ENCODE data around the gene RUNDC1.

The RUNDC1 gene

DNA sequence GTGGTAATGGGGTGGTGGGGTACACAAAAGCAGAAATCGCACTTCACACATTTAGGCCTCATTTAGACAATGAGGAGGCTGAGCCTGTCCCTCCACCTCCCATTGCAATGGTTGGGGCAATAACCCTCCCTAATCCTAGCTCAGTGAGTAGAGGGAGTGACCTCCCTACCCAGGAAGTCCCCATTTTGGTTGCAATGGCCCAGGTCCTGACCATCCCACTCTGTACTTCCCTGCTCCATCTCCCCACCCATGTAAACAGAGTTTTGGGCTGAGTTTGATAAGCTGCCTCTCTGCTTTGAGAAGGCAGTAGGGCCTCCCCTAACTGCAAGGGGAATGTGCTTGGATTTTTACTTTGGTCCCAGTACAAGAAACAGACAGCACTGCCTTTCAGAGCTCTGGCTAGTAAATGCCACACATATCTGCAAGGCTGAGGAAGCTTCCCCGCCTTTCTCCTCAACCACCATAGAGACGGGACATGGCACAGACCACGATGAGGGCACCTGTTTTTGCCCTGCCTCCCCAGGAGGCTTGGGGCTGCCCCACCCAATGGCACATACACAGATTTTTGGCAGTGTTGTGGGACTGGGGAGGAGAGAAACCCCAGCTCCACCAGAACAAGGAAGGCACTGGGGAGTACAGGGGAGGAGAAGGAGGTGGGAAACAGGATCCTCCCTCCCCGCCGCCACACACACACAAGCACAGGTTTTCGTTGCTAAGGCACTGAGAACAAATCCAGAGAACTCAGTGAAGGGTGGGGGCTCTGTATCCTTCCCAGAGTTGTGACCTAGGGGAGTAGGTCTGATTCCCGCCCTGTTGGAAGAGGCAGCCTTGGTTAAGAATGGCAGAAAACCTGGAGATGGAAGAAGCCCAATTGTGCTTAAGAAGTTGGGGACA is 34.5 kb downstream of the RUNDC1 start:
- Histone ChIP-seq H3K4me3 (ENCODE audit: low read length) (no peak overlapping the region), H3F3A (ENCODE audit: insufficient read depth, low read length) (no peaks in the 10 kb centered on the region), H3K27me3 (replicated peaks; ENCODE audit: insufficient read depth, low read length) (no peaks in the 10 kb centered on the region), H3K79me2 (ENCODE audit: low read length) (no peaks in the 10 kb centered on the region), H2AFZ (ENCODE audit: low read length) (no peak overlapping the region), H3K9ac (ENCODE audit: low read length) (no peak overlapping the region), H3K9me2 (replicated peaks; ENCODE audit: insufficient read depth, low read length) (no peaks in the 10 kb centered on the region), H4K20me1 (ENCODE audit: insufficient read depth, low read length) (no peaks in the 10 kb centered on the region), H3K4me1 (ENCODE audit: low read length) (no peaks in the 10 kb centered on the region), H3K4me2 (ENCODE audit: low read depth, low read length) (no peak overlapping the region), H3K27ac (ENCODE audit: low read length) (no peak overlapping the region), H3K9me3 (replicated peaks; ENCODE audit: insufficient read depth, low read length) (no peaks in the 10 kb centered on the region), H3K36me3 (replicated peaks; ENCODE audit: insufficient read depth, low read length) (no peaks in the 10 kb centered on the region)
- DNase-seq, result no peak
- TF ChIP-seq EZH2 (optimal IDR thresholded peaks at IDR 0.05; ENCODE audit: low read depth, low read length), result no peak
- TF ChIP-seq EZH2phosphoT487 (IDR thresholded peaks at IDR 0.05; ENCODE audit: low read length), result no peak
- TF ChIP-seq, protein P1, sequence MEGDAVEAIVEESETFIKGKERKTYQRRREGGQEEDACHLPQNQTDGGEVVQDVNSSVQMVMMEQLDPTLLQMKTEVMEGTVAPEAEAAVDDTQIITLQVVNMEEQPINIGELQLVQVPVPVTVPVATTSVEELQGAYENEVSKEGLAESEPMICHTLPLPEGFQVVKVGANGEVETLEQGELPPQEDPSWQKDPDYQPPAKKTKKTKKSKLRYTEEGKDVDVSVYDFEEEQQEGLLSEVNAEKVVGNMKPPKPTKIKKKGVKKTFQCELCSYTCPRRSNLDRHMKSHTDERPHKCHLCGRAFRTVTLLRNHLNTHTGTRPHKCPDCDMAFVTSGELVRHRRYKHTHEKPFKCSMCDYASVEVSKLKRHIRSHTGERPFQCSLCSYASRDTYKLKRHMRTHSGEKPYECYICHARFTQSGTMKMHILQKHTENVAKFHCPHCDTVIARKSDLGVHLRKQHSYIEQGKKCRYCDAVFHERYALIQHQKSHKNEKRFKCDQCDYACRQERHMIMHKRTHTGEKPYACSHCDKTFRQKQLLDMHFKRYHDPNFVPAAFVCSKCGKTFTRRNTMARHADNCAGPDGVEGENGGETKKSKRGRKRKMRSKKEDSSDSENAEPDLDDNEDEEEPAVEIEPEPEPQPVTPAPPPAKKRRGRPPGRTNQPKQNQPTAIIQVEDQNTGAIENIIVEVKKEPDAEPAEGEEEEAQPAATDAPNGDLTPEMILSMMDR (IDR thresholded peaks at IDR 0.05; ENCODE audit: low read length), result no peak

DNA sequence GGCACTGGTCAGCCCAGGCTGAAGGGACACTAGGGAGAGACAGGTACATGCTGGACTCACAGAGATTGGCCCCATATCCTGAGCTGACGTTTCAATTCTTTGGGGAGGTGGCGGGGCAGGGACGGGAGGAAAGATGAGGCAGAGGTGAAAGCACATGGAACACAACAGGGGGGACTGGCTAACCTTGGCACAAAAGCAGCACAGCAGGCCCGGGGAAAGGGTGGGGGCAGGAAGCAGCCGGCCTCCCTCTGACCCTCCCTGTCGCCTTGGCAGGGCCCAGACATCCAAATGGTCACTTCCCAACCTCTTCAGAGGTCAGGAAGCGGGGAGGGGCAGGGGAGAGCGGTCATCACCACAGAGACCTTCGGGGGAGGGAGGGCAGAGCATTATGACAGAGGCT is 35.2 kb downstream of the RUNDC1 start:
- Histone ChIP-seq H3K4me2 (ENCODE audit: low read depth, low read length) (no peak overlapping the region), H3K36me3 (replicated peaks; ENCODE audit: insufficient read depth, low read length) (no peaks in the 10 kb centered on the region), H3K27me3 (replicated peaks; ENCODE audit: insufficient read depth, low read length) (no peaks in the 10 kb centered on the region), H3K79me2 (ENCODE audit: low read length) (no peaks in the 10 kb centered on the region), H3K9ac (ENCODE audit: low read length) (no peak overlapping the region), H3K4me3 (ENCODE audit: low read length) (no peak overlapping the region), H3F3A (ENCODE audit: insufficient read depth, low read length) (no peaks in the 10 kb centered on the region), H3K27ac (ENCODE audit: low read length) (no peak overlapping the region), H3K9me2 (replicated peaks; ENCODE audit: insufficient read depth, low read length) (no peaks in the 10 kb centered on the region), H3K9me3 (replicated peaks; ENCODE audit: insufficient read depth, low read length) (no peaks in the 10 kb centered on the region), H3K4me1 (ENCODE audit: low read length) (no peaks in the 10 kb centered on the region), H4K20me1 (ENCODE audit: insufficient read depth, low read length) (no peaks in the 10 kb centered on the region), H2AFZ (ENCODE audit: low read length) (no peak overlapping the region)
- no peak for DNase-seq
- no peak for TF ChIP-seq EZH2phosphoT487 (IDR thresholded peaks at IDR 0.05; ENCODE audit: low read length)
- TF ChIP-seq EZH2 (optimal IDR thresholded peaks at IDR 0.05; ENCODE audit: low read depth, low read length), result no peak
- TF ChIP-seq, protein P1 (IDR thresholded peaks at IDR 0.05; ENCODE audit: low read length), result no peak

DNA sequence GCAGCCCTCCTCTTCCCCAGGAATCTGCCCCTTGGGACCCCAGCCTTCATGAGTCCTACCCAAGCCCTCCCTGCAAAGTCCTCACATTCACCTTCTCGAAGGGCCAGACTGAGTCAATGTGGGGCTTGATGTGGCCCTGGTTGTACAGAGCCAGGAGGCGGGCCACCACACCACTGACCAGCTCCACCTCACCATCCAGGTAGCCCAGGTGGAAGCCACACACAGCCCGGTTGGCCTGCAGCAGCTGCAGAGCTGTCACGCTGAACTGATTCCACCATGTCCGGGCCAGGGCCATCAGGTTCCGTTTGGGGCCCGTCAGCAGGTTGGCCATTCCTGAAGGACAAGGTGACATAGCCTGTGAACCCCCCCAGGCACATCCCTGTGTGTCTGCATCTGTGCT is 35.9 kb downstream of the RUNDC1 start:
- Histone ChIP-seq H3F3A (ENCODE audit: insufficient read depth, low read length) (no peaks in the 10 kb centered on the region), H3K27ac (ENCODE audit: low read length) (no peak overlapping the region), H3K9me2 (replicated peaks; ENCODE audit: insufficient read depth, low read length) (no peaks in the 10 kb centered on the region), H3K9ac (ENCODE audit: low read length) (no peak overlapping the region), H3K27me3 (replicated peaks; ENCODE audit: insufficient read depth, low read length) (no peaks in the 10 kb centered on the region), H3K4me1 (ENCODE audit: low read length) (no peaks in the 10 kb centered on the region), H3K9me3 (replicated peaks; ENCODE audit: insufficient read depth, low read length) (no peaks in the 10 kb centered on the region), H4K20me1 (ENCODE audit: insufficient read depth, low read length) (no peaks in the 10 kb centered on the region), H3K4me2 (ENCODE audit: low read depth, low read length) (no peak overlapping the region), H2AFZ (ENCODE audit: low read length) (no peak overlapping the region), H3K79me2 (ENCODE audit: low read length) (no peaks in the 10 kb centered on the region), H3K36me3 (replicated peaks; ENCODE audit: insufficient read depth, low read length) (no peaks in the 10 kb centered on the region), H3K4me3 (ENCODE audit: low read length) (no peak overlapping the region)
- TF ChIP-seq EZH2 (optimal IDR thresholded peaks at IDR 0.05; ENCODE audit: low read depth, low read length) (no peak), EZH2phosphoT487 (IDR thresholded peaks at IDR 0.05; ENCODE audit: low read length) (no peak)
- TF ChIP-seq, protein P1 (IDR thresholded peaks at IDR 0.05; ENCODE audit: low read length), result no peak
- DNase-seq, result no peak
